ENCODE measurements around the gene STIMATE. TPM values are rescaled to one million over a fixed set of nuclear protein-coding genes. Genes with fewer than 3 reads are reported as not detected.
A peak's percentile ranks its signal among the peaks of the same experiment; 100 is the strongest.

Gene STIMATE
- total and polyA plus RNA-seq, 3 donors from 2014 or later: 16.7 to 42.9 (median 33.2) TPM

- Histone ChIP-seq H3K4me1 (no peaks in the 10 kb centered on the region), H3K27ac (no peak overlapping the region), H3K27me3 (no peaks in the 10 kb centered on the region), H3K36me3 (ENCODE audit: low read depth, missing control alignments) (no peaks in the 10 kb centered on the region), H3K9me3 (no peaks in the 10 kb centered on the region), H3K4me3 (no peak overlapping the region)
- intact Hi-C loops (cut with DNase I; ENCODE audit: low total_unique reads): no loop called here
- 88 to 93% methylated on average over 8 of the region's 8 CpGs for WGBS, 2 donors
- no peak for DNase-seq
- no peak for TF ChIP-seq CTCF (IDR thresholded peaks at IDR 0.05)
- TF ChIP-seq POLR2A (IDR thresholded peaks at IDR 0.05): no peak
Observed at GRCh38 chr3:52835766-52836470, 61.4 kb downstream of the STIMATE start.

- 58 to 67% methylated on average over 10 to 11 of the region's 11 CpGs for WGBS, 2 donors
Observed at GRCh38 chr3:52834871-52835501, 62.4 kb downstream of the STIMATE start, which contains the start of gene MUSTN1. TSS of gene MUSTN1 (minus strand) at chr3:52835019. CDS start at chr3:52834948, 71 bp downstream.

GRCh38 chr3:52833202-52833601, 64.1 kb downstream of the STIMATE start:
- TF ChIP-seq CTCF (IDR thresholded peaks at IDR 0.05) (no peak), POLR2A (IDR thresholded peaks at IDR 0.05) (no peak)
- no peak for DNase-seq
- 85 to 98% methylated on average over 14 of the region's 14 CpGs for WGBS, 2 donors
- H3K36me3 ChIP-seq (ENCODE audit: low read depth, missing control alignments): no peaks in the 10 kb centered on the region
- intact Hi-C loops (cut with DNase I; ENCODE audit: low total_unique reads): no loop called here
- no peak overlapping the region for H3K4me3 ChIP-seq
- no peaks in the 10 kb centered on the region for H3K9me3 ChIP-seq
- H3K27ac ChIP-seq: no peak overlapping the region
- no peaks in the 10 kb centered on the region for H3K27me3 ChIP-seq
- H3K4me1 ChIP-seq: no peaks in the 10 kb centered on the region

More at GRCh38 chr3:52834871-52835501, 62.4 kb downstream of the STIMATE start, which contains the start of gene MUSTN1:
- intact Hi-C loops (cut with DNase I; ENCODE audit: low total_unique reads): no loop called here
- DNase-seq: peak; percentile 29
- Histone ChIP-seq H3K27me3 (no peaks in the 10 kb centered on the region), H3K9me3 (no peaks in the 10 kb centered on the region), H3K27ac (no peak within 1 kb of the TSS), H3K36me3 (ENCODE audit: low read depth, missing control alignments) (no peaks in the 10 kb centered on the region), H3K4me1 (no peaks in the 10 kb centered on the region), H3K4me3 (no peak within 1 kb of the TSS)
- TF ChIP-seq POLR2A (IDR thresholded peaks at IDR 0.05) (no peak), CTCF (IDR thresholded peaks at IDR 0.05) (no peak)

- TF ChIP-seq CTCF (IDR thresholded peaks at IDR 0.05) (no peak), POLR2A (IDR thresholded peaks at IDR 0.05) (no peak)
- intact Hi-C loops (cut with DNase I; ENCODE audit: low total_unique reads): no loop called here
- no peak for DNase-seq
- Histone ChIP-seq H3K9me3 (no peaks in the 10 kb centered on the region), H3K36me3 (ENCODE audit: low read depth, missing control alignments) (no peaks in the 10 kb centered on the region), H3K4me1 (no peaks in the 10 kb centered on the region), H3K27me3 (no peaks in the 10 kb centered on the region), H3K27ac (no peak overlapping the region), H3K4me3 (no peak overlapping the region)
- WGBS, 2 donors: 54 to 55% methylated on average over 17 to 20 of the region's 21 CpGs
Observed at GRCh38 chr3:52831500-52832301, 65.6 kb downstream of the STIMATE start.
